Measurements from ENCODE around the gene SLC25A6.

SLC25A6 gene

DNA sequence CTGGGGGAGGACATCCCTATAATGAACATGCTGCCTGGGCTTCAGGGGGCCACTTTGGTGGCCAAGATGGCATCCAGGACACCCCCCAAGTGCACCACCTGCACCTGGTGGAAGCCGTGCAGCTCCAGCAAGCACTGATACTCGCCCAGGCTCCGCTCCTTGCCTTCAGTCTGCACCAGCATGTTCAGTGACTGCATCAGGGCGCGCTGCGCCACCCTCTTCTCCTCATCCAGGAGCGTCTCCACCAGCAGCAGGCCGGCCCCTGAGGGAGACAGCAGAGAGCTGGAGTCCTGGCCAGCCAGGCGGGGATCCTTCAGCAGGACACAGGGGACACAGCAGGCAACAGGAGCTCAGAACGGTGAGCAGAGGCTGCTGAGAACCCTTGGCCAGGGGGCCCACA lies 11.3 kb upstream of the SLC25A6 start:
- Histone ChIP-seq H3K18ac (ENCODE audit: low read depth in 1 of 2, low read length in 2 of 2) (no peak overlapping the region), H3K79me1 (replicated peaks; ENCODE audit: low read length, poor library complexity, severe bottlenecking) (peaks cover 26% of the 10 kb centered on the region), H2AK5ac (ENCODE audit: low read length, severe bottlenecking) (no peak overlapping the region), H3K14ac (ENCODE audit: low read length in 2 of 2) (no peak overlapping the region), H3K9me3 (ENCODE audit: control insufficient read depth, low read length) (no peaks in the 10 kb centered on the region), H3K4me2 (ENCODE audit: low read length, poor library complexity, severe bottlenecking) (no peak overlapping the region), H2BK5ac (ENCODE audit: low read depth, low read length, poor library complexity, severe bottlenecking) (no peak overlapping the region), H2BK120ac (ENCODE audit: low read depth, low read length) (no peak overlapping the region), H2AFZ (ENCODE audit: low read depth, low read length) (no peak overlapping the region), H2BK12ac (ENCODE audit: low read length in 2 of 2) (no peak overlapping the region), H3K4me3 (ENCODE audit: insufficient read depth in 1 of 2, low read depth in 1 of 2, low read length in 2 of 2) (no peak overlapping the region), H3K23ac (ENCODE audit: low read length in 2 of 2) (no peak overlapping the region), H3K36me3 (ENCODE audit: control insufficient read depth in 1 of 2, insufficient read depth in 2 of 2, low read depth in 1 of 2, low read length in 2 of 2) (peaks cover 52 to 77% of the 10 kb centered on the region in 2 experiments), H2BK15ac (ENCODE audit: low read depth, poor library complexity, severe bottlenecking) (no peak overlapping the region), H3K9ac (ENCODE audit: low read length) (no peak overlapping the region), H4K91ac (ENCODE audit: low read length) (no peak overlapping the region), H3K27ac (ENCODE audit: low read length, poor library complexity, severe bottlenecking) (no peak overlapping the region), H3K4ac (ENCODE audit: low read depth in 1 of 2, low read length in 2 of 2) (no peak overlapping the region), H3K27me3 (ENCODE audit: control insufficient read depth in 1 of 2, insufficient read depth in 1 of 2, low read length in 2 of 2) (no peaks in the 10 kb centered on the region), H4K8ac (ENCODE audit: low read length) (no peak overlapping the region), H3K4me1 (ENCODE audit: control insufficient read depth, insufficient read depth, low read depth, low read length) (peaks cover 7% of the 10 kb centered on the region)
- 99% methylated on average over 10 of the region's 10 CpGs for WGBS
- DNase-seq: no peak

- H3K9me3 ChIP-seq (ENCODE audit: control insufficient read depth, low read length): no peaks in the 10 kb centered on the region
- no peak overlapping the region for H3K18ac ChIP-seq (ENCODE audit: low read depth in 1 of 2, low read length in 2 of 2)
- H3K14ac ChIP-seq (ENCODE audit: low read length in 2 of 2): no peak overlapping the region
- H2BK120ac ChIP-seq (ENCODE audit: low read depth, low read length): no peak overlapping the region
- no peak overlapping the region for H2AFZ ChIP-seq (ENCODE audit: low read depth, low read length)
- H3K4me3 ChIP-seq (ENCODE audit: insufficient read depth in 1 of 2, low read depth in 1 of 2, low read length in 2 of 2): no peak overlapping the region
- no peak overlapping the region for H3K4me2 ChIP-seq (ENCODE audit: low read length, poor library complexity, severe bottlenecking)
- no peak overlapping the region for H3K9ac ChIP-seq (ENCODE audit: low read length)
- H4K8ac ChIP-seq (ENCODE audit: low read length): no peak overlapping the region
- no peaks in the 10 kb centered on the region for H3K27me3 ChIP-seq (ENCODE audit: control insufficient read depth in 1 of 2, insufficient read depth in 1 of 2, low read length in 2 of 2)
- H3K4me1 ChIP-seq (ENCODE audit: control insufficient read depth, insufficient read depth, low read depth, low read length): peaks cover 7% of the 10 kb centered on the region
- H4K91ac ChIP-seq (ENCODE audit: low read length): no peak overlapping the region
- no peak overlapping the region for H3K27ac ChIP-seq (ENCODE audit: low read length, poor library complexity, severe bottlenecking)
- peaks cover 26% of the 10 kb centered on the region for H3K79me1 ChIP-seq (replicated peaks; ENCODE audit: low read length, poor library complexity, severe bottlenecking)
- peak overlapping the region in 1 of 2 experiments; percentile 19 for H3K23ac ChIP-seq (ENCODE audit: low read length in 2 of 2)
- no peak for DNase-seq
- H2AK5ac ChIP-seq (ENCODE audit: low read length, severe bottlenecking): no peak overlapping the region
- H2BK12ac ChIP-seq (ENCODE audit: low read length in 2 of 2): no peak overlapping the region
- H3K4ac ChIP-seq (ENCODE audit: low read depth in 1 of 2, low read length in 2 of 2): no peak overlapping the region
- H2BK5ac ChIP-seq (ENCODE audit: low read depth, low read length, poor library complexity, severe bottlenecking): peak overlapping the region; percentile 8
- WGBS: 92% methylated on average over 30 of the region's 30 CpGs
- H3K36me3 ChIP-seq (ENCODE audit: control insufficient read depth in 1 of 2, insufficient read depth in 2 of 2, low read depth in 1 of 2, low read length in 2 of 2): peaks cover 55 to 66% of the 10 kb centered on the region in 2 experiments
- no peak overlapping the region for H2BK15ac ChIP-seq (ENCODE audit: low read depth, poor library complexity, severe bottlenecking)
These were observed 9.9 kb upstream of the SLC25A6 start for GRCh38 chrX:1401611-1402430.

- H3K9me3 ChIP-seq (ENCODE audit: control insufficient read depth, low read length): no peaks in the 10 kb centered on the region
- H2BK12ac ChIP-seq (ENCODE audit: low read length in 2 of 2): no peak overlapping the region
- no peak overlapping the region for H3K4ac ChIP-seq (ENCODE audit: low read depth in 1 of 2, low read length in 2 of 2)
- no peak for DNase-seq
- 77% methylated on average over 26 of the region's 27 CpGs for whole genome bisulfite sequencing
- no peak overlapping the region for H3K9ac ChIP-seq (ENCODE audit: low read length)
- H2BK5ac ChIP-seq (ENCODE audit: low read depth, low read length, poor library complexity, severe bottlenecking): no peak overlapping the region
- no peaks in the 10 kb centered on the region for H3K27me3 ChIP-seq (ENCODE audit: control insufficient read depth in 1 of 2, insufficient read depth in 1 of 2, low read length in 2 of 2)
- H3K4me3 ChIP-seq (ENCODE audit: insufficient read depth in 1 of 2, low read depth in 1 of 2, low read length in 2 of 2): no peak overlapping the region
- peaks cover 62 to 66% of the 10 kb centered on the region in 2 experiments for H3K36me3 ChIP-seq (ENCODE audit: control insufficient read depth in 1 of 2, insufficient read depth in 2 of 2, low read depth in 1 of 2, low read length in 2 of 2)
- H3K14ac ChIP-seq (ENCODE audit: low read length in 2 of 2): no peak overlapping the region
- no peak overlapping the region for H2AK5ac ChIP-seq (ENCODE audit: low read length, severe bottlenecking)
- no peak overlapping the region for H3K18ac ChIP-seq (ENCODE audit: low read depth in 1 of 2, low read length in 2 of 2)
- no peak overlapping the region for H2AFZ ChIP-seq (ENCODE audit: low read depth, low read length)
- no peak overlapping the region for H2BK120ac ChIP-seq (ENCODE audit: low read depth, low read length)
- no peak overlapping the region for H3K4me2 ChIP-seq (ENCODE audit: low read length, poor library complexity, severe bottlenecking)
- no peak overlapping the region for H4K8ac ChIP-seq (ENCODE audit: low read length)
- no peak overlapping the region for H3K23ac ChIP-seq (ENCODE audit: low read length in 2 of 2)
- no peak overlapping the region for H4K91ac ChIP-seq (ENCODE audit: low read length)
- peaks cover 32% of the 10 kb centered on the region for H3K79me1 ChIP-seq (replicated peaks; ENCODE audit: low read length, poor library complexity, severe bottlenecking)
- peaks cover 9% of the 10 kb centered on the region for H3K4me1 ChIP-seq (ENCODE audit: control insufficient read depth, insufficient read depth, low read depth, low read length)
- H3K27ac ChIP-seq (ENCODE audit: low read length, poor library complexity, severe bottlenecking): no peak overlapping the region
- H2BK15ac ChIP-seq (ENCODE audit: low read depth, poor library complexity, severe bottlenecking): no peak overlapping the region
These were observed 9.0 kb upstream of the SLC25A6 start for GRCh38 chrX:1400742-1401471.

DNA sequence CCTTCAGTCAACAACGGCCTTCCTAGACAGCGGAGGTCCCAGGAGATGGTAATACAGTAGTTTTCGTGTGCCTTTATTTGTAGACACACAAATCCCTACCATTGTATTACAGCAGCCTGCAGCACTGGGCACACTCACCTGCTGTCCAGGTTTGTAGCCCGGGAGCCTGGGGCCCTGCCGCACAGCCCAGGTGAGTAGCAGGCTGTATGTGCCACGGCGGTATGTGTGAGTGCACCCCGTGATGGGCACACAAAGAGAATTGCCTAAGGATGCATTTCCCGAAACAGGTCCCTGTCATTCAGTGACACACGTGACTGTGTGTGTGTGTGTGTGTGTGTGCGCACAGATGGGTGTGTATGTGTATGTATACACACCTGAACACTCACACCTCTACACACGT lies 8.1 kb upstream of the SLC25A6 start:
- 82% methylated on average over 7 of the region's 12 CpGs for WGBS
- Histone ChIP-seq H3K4me1 (ENCODE audit: control insufficient read depth, insufficient read depth, low read depth, low read length) (peaks cover 12% of the 10 kb centered on the region), H3K23ac (ENCODE audit: low read length in 2 of 2) (no peak overlapping the region)

More for the DNA sequence above, 8.1 kb upstream of the SLC25A6 start:
- Histone ChIP-seq H3K14ac (ENCODE audit: low read length in 2 of 2) (no peak overlapping the region), H3K79me1 (replicated peaks; ENCODE audit: low read length, poor library complexity, severe bottlenecking) (peaks cover 35% of the 10 kb centered on the region), H3K9me3 (ENCODE audit: control insufficient read depth, low read length) (no peaks in the 10 kb centered on the region), H4K91ac (ENCODE audit: low read length) (no peak overlapping the region), H3K27ac (ENCODE audit: low read length, poor library complexity, severe bottlenecking) (no peak overlapping the region), H3K4ac (ENCODE audit: low read depth in 1 of 2, low read length in 2 of 2) (no peak overlapping the region), H3K36me3 (ENCODE audit: control insufficient read depth in 1 of 2, insufficient read depth in 2 of 2, low read depth in 1 of 2, low read length in 2 of 2) (peaks cover 58 to 66% of the 10 kb centered on the region in 2 experiments), H2BK5ac (ENCODE audit: low read depth, low read length, poor library complexity, severe bottlenecking) (no peak overlapping the region), H3K4me2 (ENCODE audit: low read length, poor library complexity, severe bottlenecking) (no peak overlapping the region), H2BK15ac (ENCODE audit: low read depth, poor library complexity, severe bottlenecking) (no peak overlapping the region), H3K9ac (ENCODE audit: low read length) (no peak overlapping the region), H3K27me3 (ENCODE audit: control insufficient read depth in 1 of 2, insufficient read depth in 1 of 2, low read length in 2 of 2) (no peaks in the 10 kb centered on the region), H4K8ac (ENCODE audit: low read length) (no peak overlapping the region), H2AK5ac (ENCODE audit: low read length, severe bottlenecking) (no peak overlapping the region), H2BK120ac (ENCODE audit: low read depth, low read length) (no peak overlapping the region), H2BK12ac (ENCODE audit: low read length in 2 of 2) (no peak overlapping the region), H2AFZ (ENCODE audit: low read depth, low read length) (no peak overlapping the region), H3K4me3 (ENCODE audit: insufficient read depth in 1 of 2, low read depth in 1 of 2, low read length in 2 of 2) (no peak overlapping the region), H3K18ac (ENCODE audit: low read depth in 1 of 2, low read length in 2 of 2) (no peak overlapping the region)
- DNase-seq: no peak
